ENCODE measurements around the gene TRAK1.

TRAK1 gene

GRCh38 chr3:42115215-42115614 is 24.1 kb downstream of the TRAK1 start:
- no peak for DNase-seq
- H3K4ac ChIP-seq (ENCODE audit: low read depth, low read length), result no peak overlapping the region
- no peak overlapping the region for H4K8ac ChIP-seq (ENCODE audit: low read depth, low read length)
- H3K4me2 ChIP-seq (ENCODE audit: low read length), result no peak overlapping the region
- H2BK5ac ChIP-seq (ENCODE audit: low read depth, low read length, poor library complexity), result no peak overlapping the region
- H3K18ac ChIP-seq (ENCODE audit: low read length), result no peak overlapping the region
- no peak overlapping the region for H3K23ac ChIP-seq (ENCODE audit: low read length)
- H2AFZ ChIP-seq (ENCODE audit: insufficient read depth, low read length, poor library complexity), result no peak overlapping the region
- H3K4me1 ChIP-seq (ENCODE audit: control insufficient read depth in 1 of 2, insufficient read depth in 2 of 2, low read length in 2 of 2), result peaks cover 4 to 19% of the 10 kb centered on the region in 2 experiments
- WGBS (ENCODE audit: extremely low coverage, insufficient coverage, insufficient read length), result no CpG with 5 or more reads among the region's 13 CpGs
- no peak overlapping the region for H4K91ac ChIP-seq (ENCODE audit: low read depth, low read length)
- no peaks in the 10 kb centered on the region for H3K36me3 ChIP-seq (ENCODE audit: control insufficient read depth in 1 of 2, insufficient read depth in 2 of 2, low read length in 2 of 2)
- no peak overlapping the region for H2AK5ac ChIP-seq (ENCODE audit: low read length)
- no peaks in the 10 kb centered on the region for H3K9me3 ChIP-seq (ENCODE audit: insufficient read depth, low read depth, low read length)
- H3K27me3 ChIP-seq (ENCODE audit: insufficient read depth, low read length), result no peaks in the 10 kb centered on the region
- no peak overlapping the region for H4K12ac ChIP-seq (ENCODE audit: low read depth, low read length)
- no peak overlapping the region for H3K9ac ChIP-seq (ENCODE audit: low read length)
- H2BK12ac ChIP-seq (ENCODE audit: low read length), result no peak overlapping the region
- no peaks in the 10 kb centered on the region for H3K79me2 ChIP-seq (ENCODE audit: control insufficient read depth, insufficient read depth, low read length, poor library complexity)
- no peak overlapping the region for H3K14ac ChIP-seq (ENCODE audit: low read length)
- H3K4me3 ChIP-seq (ENCODE audit: low read depth, low read length), result no peak overlapping the region
- no peak overlapping the region for H2BK120ac ChIP-seq (ENCODE audit: insufficient read depth, low read length, poor library complexity)
- no peak overlapping the region for H3K27ac ChIP-seq (ENCODE audit: low read depth, low read length)
- peaks cover 2% of the 10 kb centered on the region for H3K79me1 ChIP-seq (ENCODE audit: low read length)

- no peak for DNase-seq
- peaks cover 2% of the 10 kb centered on the region for H3K79me1 ChIP-seq (ENCODE audit: low read length)
- H2AK5ac ChIP-seq (ENCODE audit: low read length), result no peak overlapping the region
- H3K27ac ChIP-seq (ENCODE audit: low read depth, low read length), result no peak overlapping the region
- H3K9ac ChIP-seq (ENCODE audit: low read length), result no peak overlapping the region
- no peaks in the 10 kb centered on the region for H3K36me3 ChIP-seq (ENCODE audit: control insufficient read depth in 1 of 2, insufficient read depth in 2 of 2, low read length in 2 of 2)
- peaks cover 6 to 22% of the 10 kb centered on the region in 2 experiments for H3K4me1 ChIP-seq (ENCODE audit: control insufficient read depth in 1 of 2, insufficient read depth in 2 of 2, low read length in 2 of 2)
- H3K4me3 ChIP-seq (ENCODE audit: low read depth, low read length), result no peak overlapping the region
- peak overlapping the region; percentile 44 for H3K18ac ChIP-seq (ENCODE audit: low read length)
- no peaks in the 10 kb centered on the region for H3K9me3 ChIP-seq (ENCODE audit: insufficient read depth, low read depth, low read length)
- no peak overlapping the region for H4K91ac ChIP-seq (ENCODE audit: low read depth, low read length)
- H3K27me3 ChIP-seq (ENCODE audit: insufficient read depth, low read length), result no peaks in the 10 kb centered on the region
- no peak overlapping the region for H3K14ac ChIP-seq (ENCODE audit: low read length)
- H3K79me2 ChIP-seq (ENCODE audit: control insufficient read depth, insufficient read depth, low read length, poor library complexity), result no peaks in the 10 kb centered on the region
- H2BK120ac ChIP-seq (ENCODE audit: insufficient read depth, low read length, poor library complexity), result no peak overlapping the region
- no peak overlapping the region for H3K4me2 ChIP-seq (ENCODE audit: low read length)
- H2AFZ ChIP-seq (ENCODE audit: insufficient read depth, low read length, poor library complexity), result no peak overlapping the region
- WGBS (ENCODE audit: extremely low coverage, insufficient coverage, insufficient read length), result no CpG with 5 or more reads among the region's 9 CpGs
- no peak overlapping the region for H2BK5ac ChIP-seq (ENCODE audit: low read depth, low read length, poor library complexity)
- H4K8ac ChIP-seq (ENCODE audit: low read depth, low read length), result no peak overlapping the region
- no peak overlapping the region for H3K4ac ChIP-seq (ENCODE audit: low read depth, low read length)
- H3K23ac ChIP-seq (ENCODE audit: low read length), result no peak overlapping the region
- no peak overlapping the region for H4K12ac ChIP-seq (ENCODE audit: low read depth, low read length)
- no peak overlapping the region for H2BK12ac ChIP-seq (ENCODE audit: low read length)
Observed at GRCh38 chr3:42115946-42116345, 24.8 kb downstream of the TRAK1 start.

- Histone ChIP-seq H2AFZ (ENCODE audit: insufficient read depth, low read length, poor library complexity) (no peak overlapping the region), H3K27me3 (ENCODE audit: insufficient read depth, low read length) (no peaks in the 10 kb centered on the region), H2BK120ac (ENCODE audit: insufficient read depth, low read length, poor library complexity) (no peak overlapping the region), H3K36me3 (ENCODE audit: control insufficient read depth in 1 of 2, insufficient read depth in 2 of 2, low read length in 2 of 2) (no peaks in the 10 kb centered on the region), H3K27ac (ENCODE audit: low read depth, low read length) (no peak overlapping the region), H3K9ac (ENCODE audit: low read length) (no peak overlapping the region), H2BK12ac (ENCODE audit: low read length) (no peak overlapping the region), H3K4ac (ENCODE audit: low read depth, low read length) (no peak overlapping the region), H3K14ac (ENCODE audit: low read length) (no peak overlapping the region), H2AK5ac (ENCODE audit: low read length) (no peak overlapping the region), H4K8ac (ENCODE audit: low read depth, low read length) (no peak overlapping the region), H3K79me1 (ENCODE audit: low read length) (peaks cover 2% of the 10 kb centered on the region), H4K91ac (ENCODE audit: low read depth, low read length) (no peak overlapping the region), H3K4me1 (ENCODE audit: control insufficient read depth in 1 of 2, insufficient read depth in 2 of 2, low read length in 2 of 2) (peaks cover 6 to 23% of the 10 kb centered on the region in 2 experiments), H3K23ac (ENCODE audit: low read length) (no peak overlapping the region), H4K12ac (ENCODE audit: low read depth, low read length) (no peak overlapping the region), H3K4me3 (ENCODE audit: low read depth, low read length) (no peak overlapping the region), H2BK5ac (ENCODE audit: low read depth, low read length, poor library complexity) (no peak overlapping the region), H3K18ac (ENCODE audit: low read length) (no peak overlapping the region), H3K79me2 (ENCODE audit: control insufficient read depth, insufficient read depth, low read length, poor library complexity) (no peaks in the 10 kb centered on the region), H3K9me3 (ENCODE audit: insufficient read depth, low read depth, low read length) (no peaks in the 10 kb centered on the region), H3K4me2 (ENCODE audit: low read length) (no peak overlapping the region)
- no CpG with 5 or more reads among the region's 1 CpG for WGBS (ENCODE audit: extremely low coverage, insufficient coverage, insufficient read length)
- no peak for DNase-seq
Observed at GRCh38 chr3:42116466-42116865, 25.3 kb downstream of the TRAK1 start.

- no peak overlapping the region for H4K12ac ChIP-seq (ENCODE audit: low read depth, low read length)
- H2BK12ac ChIP-seq (ENCODE audit: low read length), result no peak overlapping the region
- H3K18ac ChIP-seq (ENCODE audit: low read length), result no peak overlapping the region
- no peak overlapping the region for H2AFZ ChIP-seq (ENCODE audit: insufficient read depth, low read length, poor library complexity)
- H3K9ac ChIP-seq (ENCODE audit: low read length), result no peak overlapping the region
- H3K14ac ChIP-seq (ENCODE audit: low read length), result peak overlapping the region; percentile 32
- H4K8ac ChIP-seq (ENCODE audit: low read depth, low read length), result peak overlapping the region; percentile 9
- WGBS (ENCODE audit: extremely low coverage, insufficient coverage, insufficient read length), result no CpG with 5 or more reads among the region's 14 CpGs
- H2AK5ac ChIP-seq (ENCODE audit: low read length), result no peak overlapping the region
- peaks cover 4% of the 10 kb centered on the region for H3K79me1 ChIP-seq (ENCODE audit: low read length)
- H3K4me2 ChIP-seq (ENCODE audit: low read length), result peak overlapping the region; percentile 9
- H3K4me1 ChIP-seq (ENCODE audit: control insufficient read depth in 1 of 2, insufficient read depth in 2 of 2, low read length in 2 of 2), result peaks cover 9 to 29% of the 10 kb centered on the region in 2 experiments
- DNase-seq, result peak; percentile 56 to 66
- no peak overlapping the region for H3K23ac ChIP-seq (ENCODE audit: low read length)
- H3K27me3 ChIP-seq (ENCODE audit: insufficient read depth, low read length), result no peaks in the 10 kb centered on the region
- H3K36me3 ChIP-seq (ENCODE audit: control insufficient read depth in 1 of 2, insufficient read depth in 2 of 2, low read length in 2 of 2), result no peaks in the 10 kb centered on the region
- no peak overlapping the region for H2BK120ac ChIP-seq (ENCODE audit: insufficient read depth, low read length, poor library complexity)
- H3K9me3 ChIP-seq (ENCODE audit: insufficient read depth, low read depth, low read length), result no peaks in the 10 kb centered on the region
- peaks cover 2% of the 10 kb centered on the region for H3K79me2 ChIP-seq (ENCODE audit: control insufficient read depth, insufficient read depth, low read length, poor library complexity)
- peak overlapping the region; percentile 54 for H3K27ac ChIP-seq (ENCODE audit: low read depth, low read length)
- H3K4ac ChIP-seq (ENCODE audit: low read depth, low read length), result no peak overlapping the region
- H3K4me3 ChIP-seq (ENCODE audit: low read depth, low read length), result no peak overlapping the region
- H4K91ac ChIP-seq (ENCODE audit: low read depth, low read length), result no peak overlapping the region
- no peak overlapping the region for H2BK5ac ChIP-seq (ENCODE audit: low read depth, low read length, poor library complexity)
Observed at GRCh38 chr3:42117175-42118008, 26.2 kb downstream of the TRAK1 start.

Measured in trophoblast cell (in vitro differentiated cells and primary cell).